HepG2 (cell line): ENCODE data around the gene DAD1. TPM values are rescaled to one million over a fixed set of nuclear protein-coding genes. Genes with fewer than 3 reads are reported as not detected.

ENCODE experiments used
- IRX3 ChIP-seq: sonication (generic); formaldehyde crosslinking; IDR thresholded peaks from 2 replicates; pipeline ENCODE4 v1.8.1; 2023; ENCODE audit warnings: mild to moderate bottlenecking, low read depth, missing genetic modification reagents, borderline replicate concordance
- KLF13 ChIP-seq: sonication (generic); formaldehyde crosslinking; IDR thresholded peaks from 2 replicates; pipeline ENCODE4 v1.4.0; 2020; ENCODE audit warnings: mild to moderate bottlenecking, missing genetic modification reagents
- NFE2L2 ChIP-seq: fragments of 150-350 bp; IDR thresholded peaks from 2 replicates; pipeline ENCODE4 v1.6.1; 2014; ENCODE audit warnings: low read length
- NONO ChIP-seq, 2 experiments: fragments of 450-650 bp in 1 of 2; sonication (generic) in 1 of 2; formaldehyde crosslinking in 1 of 2; IDR thresholded peaks in 1 of 2; conservative IDR thresholded peaks in 1 of 2; 2 replicates each; pipeline versions ENCODE4 v1.6.1 to v1.8.0; 2017 to 2022; ENCODE audit warnings: mild to moderate bottlenecking in 1 of 2, missing genetic modification reagents in 1 of 2, moderate library complexity in 1 of 2
- SMARCC2 ChIP-seq: fragments of 450-650 bp; IDR thresholded peaks from 2 replicates; pipeline ENCODE4 v1.6.1; 2017; ENCODE audit warnings: antibody characterized with exemption, mild to moderate bottlenecking
- TGIF2 ChIP-seq: IDR thresholded peaks from 2 replicates; pipeline ENCODE4 v1.6.1; 2016; ENCODE audit warnings: control low read depth, missing compliant biosample characterization
- YEATS4 ChIP-seq: sonication (generic); formaldehyde crosslinking; IDR thresholded peaks from 2 replicates; pipeline ENCODE4 v1.4.0; 2020; ENCODE audit warnings: missing genetic modification reagents, borderline replicate concordance
- ZNF256 ChIP-seq: sonication (generic); formaldehyde crosslinking; conservative IDR thresholded peaks from 2 replicates; pipeline ENCODE4 v1.4.0; 2020; ENCODE audit warnings: missing genetic modification reagents
- ZNF337 ChIP-seq: sonication (generic); formaldehyde crosslinking; IDR thresholded peaks from 2 replicates; pipeline ENCODE4 v1.5.1; 2020; ENCODE audit warnings: missing genetic modification reagents, low read depth, mild to moderate bottlenecking, borderline replicate concordance
- ZNF446 ChIP-seq: sonication (generic); formaldehyde crosslinking; IDR thresholded peaks from 2 replicates; pipeline ENCODE4 v1.5.0; 2020; ENCODE audit warnings: mild to moderate bottlenecking, missing genetic modification reagents
- ZNF496 ChIP-seq: sonication (generic); formaldehyde crosslinking; IDR thresholded peaks from 2 replicates; pipeline ENCODE4 v1.8.1; 2023; ENCODE audit warnings: mild to moderate bottlenecking, moderate library complexity, missing genetic modification reagents; ENCODE audit not compliant: insufficient replicate concordance
- ZNF543 ChIP-seq: sonication (generic); formaldehyde crosslinking; IDR thresholded peaks from 2 replicates; pipeline ENCODE4 v1.4.0; 2020; ENCODE audit warnings: mild to moderate bottlenecking, missing genetic modification reagents
- ZNF570 ChIP-seq: sonication (generic); formaldehyde crosslinking; IDR thresholded peaks from 2 replicates; pipeline ENCODE4 v1.4.0; 2020; ENCODE audit warnings: mild to moderate bottlenecking, missing genetic modification reagents, borderline replicate concordance
- ZNF577 ChIP-seq: sonication (generic); formaldehyde crosslinking; IDR thresholded peaks from 2 replicates; pipeline ENCODE4 v1.4.0; 2020; ENCODE audit warnings: mild to moderate bottlenecking, low read depth, missing genetic modification reagents, borderline replicate concordance
- polyA plus RNA-seq, 8 experiments: library from polyadenylated mRNA; depleted of rRNA in 3 of 8; stranded (reverse) in 7 of 8; unstranded in 1 of 8; fragments of >200 nt; fragmentation: Illumina TruSeq in 4 of 8; extraction: Trizol in 4 of 8; gene quantifications; 2 replicates each; pipeline versions ENCODE4 v1.2.1 to v1.2.3, GENCODE V29; 2011 to 2016; ENCODE audit warnings: low read depth in 4 of 8, missing spikeins in 1 of 8, mixed read lengths in 1 of 8; ENCODE audit not compliant: insufficient read depth in 1 of 8
- total RNA-seq, 5 experiments: library from RNA; depleted of rRNA; stranded (reverse); fragments of >200 nt; fragmentation: Illumina TruSeq; extraction: Trizol; gene quantifications; 2 replicates each; pipeline ENCODE4 v1.2.3, GENCODE V29; 2016; ENCODE audit warnings: low read depth in 1 of 5
- TF ChIP-seq, protein P1 (sequence below): sonication (generic); IDR thresholded peaks from 2 replicates; pipeline ENCODE4 v1.6.1; 2016; ENCODE audit warnings: low read depth, borderline replicate concordance
- TF ChIP-seq, protein P2 (sequence below): IDR thresholded peaks from 2 replicates; pipeline ENCODE4 v1.6.1; 2016
- TF ChIP-seq, protein P3 (sequence below): sonication (generic); formaldehyde crosslinking; IDR thresholded peaks from 2 replicates; pipeline ENCODE4 v1.4.0; 2020; ENCODE audit warnings: missing genetic modification reagents
- TF ChIP-seq, protein P4 (sequence below): sonication (generic); formaldehyde crosslinking; IDR thresholded peaks from 2 replicates; pipeline ENCODE4 v1.8.0; 2023; ENCODE audit warnings: mild to moderate bottlenecking, missing genetic modification reagents
- TF ChIP-seq, protein P5 (sequence below): IDR thresholded peaks from 2 replicates; pipeline ENCODE4 v1.6.1; 2016; ENCODE audit warnings: low read depth, borderline replicate concordance

DAD1 gene
- total and polyA plus RNA-seq, 2 of the 13 experiments (the other 11 are each of a cell fraction or from before 2014, with no cell fraction given): 558 to 626 TPM

DNA sequence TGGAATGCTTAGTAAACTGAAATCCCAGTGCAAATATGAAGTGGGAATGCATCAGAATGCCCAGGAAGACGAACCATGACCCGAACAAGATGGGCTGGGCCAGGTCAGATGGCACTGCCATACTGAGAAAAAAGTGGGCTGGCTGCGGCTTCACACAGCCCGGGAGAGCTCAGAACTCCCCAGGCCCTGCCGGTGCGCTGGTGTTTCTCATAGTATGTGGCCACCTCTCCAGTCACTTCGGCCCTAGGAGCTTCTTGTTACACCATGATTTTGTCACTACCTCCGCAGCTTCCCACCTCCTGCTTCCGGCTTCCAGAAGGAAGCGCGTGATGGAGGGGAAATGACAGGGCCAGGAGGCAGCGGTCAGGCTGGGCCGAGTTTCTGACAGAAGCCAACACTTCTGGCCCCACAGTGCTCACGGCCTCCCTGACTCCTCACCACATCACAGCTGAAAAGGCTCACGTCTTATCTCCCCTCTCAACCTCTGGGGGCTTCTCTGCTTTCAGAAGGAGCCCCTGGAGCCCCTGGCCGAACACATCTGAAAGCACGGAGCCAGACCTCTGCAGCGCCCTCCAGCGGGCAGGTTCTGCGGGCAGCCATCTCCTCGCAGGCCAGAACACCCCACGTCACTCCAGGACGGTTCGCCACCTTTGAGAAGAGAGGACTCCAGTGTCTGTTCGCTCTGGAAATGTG is 30.7 kb downstream of the DAD1 start (continued):
- TF ChIP-seq, protein P1, sequence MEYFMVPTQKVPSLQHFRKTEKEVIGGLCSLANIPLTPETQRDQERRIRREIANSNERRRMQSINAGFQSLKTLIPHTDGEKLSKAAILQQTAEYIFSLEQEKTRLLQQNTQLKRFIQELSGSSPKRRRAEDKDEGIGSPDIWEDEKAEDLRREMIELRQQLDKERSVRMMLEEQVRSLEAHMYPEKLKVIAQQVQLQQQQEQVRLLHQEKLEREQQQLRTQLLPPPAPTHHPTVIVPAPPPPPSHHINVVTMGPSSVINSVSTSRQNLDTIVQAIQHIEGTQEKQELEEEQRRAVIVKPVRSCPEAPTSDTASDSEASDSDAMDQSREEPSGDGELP: no peak
- TF ChIP-seq ZNF570: peak; percentile 18; the same call in 1 of the 2 replicates
- no peak for TF ChIP-seq NONO (IDR thresholded peaks at IDR 0.05)
- TF ChIP-seq NONO (CRISPR knock-in tag; conservative IDR thresholded peaks at IDR 0.05): no peak
- TF ChIP-seq ZNF446 (CRISPR knock-in tag): no peak
- no peak for TF ChIP-seq ZNF337
- TF ChIP-seq IRX3: no peak
- no peak for TF ChIP-seq KLF13 (CRISPR knock-in tag)
- no peak for TF ChIP-seq ZNF496 (CRISPR knock-in tag)
- TF ChIP-seq YEATS4: no peak
- no peak for TF ChIP-seq ZNF256 (CRISPR knock-in tag)
- no peak for TF ChIP-seq NFE2L2
- TF ChIP-seq SMARCC2: no peak
- no peak for TF ChIP-seq TGIF2 (CRISPR knock-in tag)
- TF ChIP-seq, protein P2, sequence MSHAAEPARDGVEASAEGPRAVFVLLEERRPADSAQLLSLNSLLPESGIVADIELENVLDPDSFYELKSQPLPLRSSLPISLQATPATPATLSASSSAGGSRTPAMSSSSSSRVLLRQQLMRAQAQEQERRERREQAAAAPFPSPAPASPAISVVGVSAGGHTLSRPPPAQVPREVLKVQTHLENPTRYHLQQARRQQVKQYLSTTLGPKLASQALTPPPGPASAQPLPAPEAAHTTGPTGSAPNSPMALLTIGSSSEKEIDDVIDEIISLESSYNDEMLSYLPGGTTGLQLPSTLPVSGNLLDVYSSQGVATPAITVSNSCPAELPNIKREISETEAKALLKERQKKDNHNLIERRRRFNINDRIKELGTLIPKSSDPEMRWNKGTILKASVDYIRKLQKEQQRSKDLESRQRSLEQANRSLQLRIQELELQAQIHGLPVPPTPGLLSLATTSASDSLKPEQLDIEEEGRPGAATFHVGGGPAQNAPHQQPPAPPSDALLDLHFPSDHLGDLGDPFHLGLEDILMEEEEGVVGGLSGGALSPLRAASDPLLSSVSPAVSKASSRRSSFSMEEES: no peak
- TF ChIP-seq, protein P3, sequence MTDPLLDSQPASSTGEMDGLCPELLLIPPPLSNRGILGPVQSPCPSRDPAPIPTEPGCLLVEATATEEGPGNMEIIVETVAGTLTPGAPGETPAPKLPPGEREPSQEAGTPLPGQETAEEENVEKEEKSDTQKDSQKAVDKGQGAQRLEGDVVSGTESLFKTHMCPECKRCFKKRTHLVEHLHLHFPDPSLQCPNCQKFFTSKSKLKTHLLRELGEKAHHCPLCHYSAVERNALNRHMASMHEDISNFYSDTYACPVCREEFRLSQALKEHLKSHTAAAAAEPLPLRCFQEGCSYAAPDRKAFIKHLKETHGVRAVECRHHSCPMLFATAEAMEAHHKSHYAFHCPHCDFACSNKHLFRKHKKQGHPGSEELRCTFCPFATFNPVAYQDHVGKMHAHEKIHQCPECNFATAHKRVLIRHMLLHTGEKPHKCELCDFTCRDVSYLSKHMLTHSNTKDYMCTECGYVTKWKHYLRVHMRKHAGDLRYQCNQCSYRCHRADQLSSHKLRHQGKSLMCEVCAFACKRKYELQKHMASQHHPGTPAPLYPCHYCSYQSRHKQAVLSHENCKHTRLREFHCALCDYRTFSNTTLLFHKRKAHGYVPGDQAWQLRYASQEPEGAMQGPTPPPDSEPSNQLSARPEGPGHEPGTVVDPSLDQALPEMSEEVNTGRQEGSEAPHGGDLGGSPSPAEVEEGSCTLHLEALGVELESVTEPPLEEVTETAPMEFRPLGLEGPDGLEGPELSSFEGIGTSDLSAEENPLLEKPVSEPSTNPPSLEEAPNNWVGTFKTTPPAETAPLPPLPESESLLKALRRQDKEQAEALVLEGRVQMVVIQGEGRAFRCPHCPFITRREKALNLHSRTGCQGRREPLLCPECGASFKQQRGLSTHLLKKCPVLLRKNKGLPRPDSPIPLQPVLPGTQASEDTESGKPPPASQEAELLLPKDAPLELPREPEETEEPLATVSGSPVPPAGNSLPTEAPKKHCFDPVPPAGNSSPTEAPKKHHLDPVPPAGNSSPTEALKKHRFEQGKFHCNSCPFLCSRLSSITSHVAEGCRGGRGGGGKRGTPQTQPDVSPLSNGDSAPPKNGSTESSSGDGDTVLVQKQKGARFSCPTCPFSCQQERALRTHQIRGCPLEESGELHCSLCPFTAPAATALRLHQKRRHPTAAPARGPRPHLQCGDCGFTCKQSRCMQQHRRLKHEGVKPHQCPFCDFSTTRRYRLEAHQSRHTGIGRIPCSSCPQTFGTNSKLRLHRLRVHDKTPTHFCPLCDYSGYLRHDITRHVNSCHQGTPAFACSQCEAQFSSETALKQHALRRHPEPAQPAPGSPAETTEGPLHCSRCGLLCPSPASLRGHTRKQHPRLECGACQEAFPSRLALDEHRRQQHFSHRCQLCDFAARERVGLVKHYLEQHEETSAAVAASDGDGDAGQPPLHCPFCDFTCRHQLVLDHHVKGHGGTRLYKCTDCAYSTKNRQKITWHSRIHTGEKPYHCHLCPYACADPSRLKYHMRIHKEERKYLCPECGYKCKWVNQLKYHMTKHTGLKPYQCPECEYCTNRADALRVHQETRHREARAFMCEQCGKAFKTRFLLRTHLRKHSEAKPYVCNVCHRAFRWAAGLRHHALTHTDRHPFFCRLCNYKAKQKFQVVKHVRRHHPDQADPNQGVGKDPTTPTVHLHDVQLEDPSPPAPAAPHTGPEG (CRISPR knock-in tag): no peak
- TF ChIP-seq, protein P4, sequence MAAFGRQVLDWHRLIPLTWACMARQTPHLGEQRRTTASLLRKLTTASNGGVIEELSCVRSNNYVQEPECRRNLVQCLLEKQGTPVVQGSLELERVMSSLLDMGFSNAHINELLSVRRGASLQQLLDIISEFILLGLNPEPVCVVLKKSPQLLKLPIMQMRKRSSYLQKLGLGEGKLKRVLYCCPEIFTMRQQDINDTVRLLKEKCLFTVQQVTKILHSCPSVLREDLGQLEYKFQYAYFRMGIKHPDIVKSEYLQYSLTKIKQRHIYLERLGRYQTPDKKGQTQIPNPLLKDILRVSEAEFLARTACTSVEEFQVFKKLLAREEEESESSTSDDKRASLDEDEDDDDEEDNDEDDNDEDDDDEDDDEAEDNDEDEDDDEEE (CRISPR knock-in tag): no peak
- no peak for TF ChIP-seq ZNF577 (CRISPR knock-in tag)
- TF ChIP-seq, protein P5, sequence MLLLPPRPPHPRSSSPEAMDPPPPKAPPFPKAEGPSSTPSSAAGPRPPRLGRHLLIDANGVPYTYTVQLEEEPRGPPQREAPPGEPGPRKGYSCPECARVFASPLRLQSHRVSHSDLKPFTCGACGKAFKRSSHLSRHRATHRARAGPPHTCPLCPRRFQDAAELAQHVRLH (CRISPR knock-in tag): no peak
- TF ChIP-seq ZNF543 (CRISPR knock-in tag): no peak
